DOHH2 (cell line): ENCODE data around the gene CCDC185.

Experiments used
- CTCF ChIP-seq: fragments of 200-600 bp; sonication (generic); IDR thresholded peaks from one replicate; pipeline ENCODE4 v1.5.1; 2014; ENCODE audit warnings: antibody characterized with exemption, mild to moderate bottlenecking, low read depth, low read length; ENCODE audit not compliant: poor library complexity, severe bottlenecking
- EZH2phosphoT487 ChIP-seq: fragments of 200-600 bp; sonication (generic); IDR thresholded peaks from 2 replicates; pipeline ENCODE4 v1.6.1; 2017; ENCODE audit warnings: borderline replicate concordance, mild to moderate bottlenecking, antibody characterized with exemption, low read length, moderate library complexity, mixed read lengths

- no peak for TF ChIP-seq CTCF
- TF ChIP-seq EZH2phosphoT487, result no peak
These were observed 1.5 kb downstream of the CCDC185 start for GRCh38 chr1:223394706-223395105.
